ENCODE results near the gene TSEN2. TPM values are rescaled to one million over a fixed set of nuclear protein-coding genes. Genes with fewer than 3 reads are reported as not detected.
"Not testable (repeated sequence)": the region's sequence is repeated elsewhere in the genome, so short reads cannot be mapped to it uniquely, and the experiment has no call there.

The TSEN2 gene
- total and polyA plus RNA-seq, 9 donors = 13.2 to 27.4 (median 23.2) TPM

- Histone ChIP-seq H3K4me3 (no peak overlapping the region), H3K9me3 (no peaks in the 10 kb centered on the region), H3K36me3 (no peaks in the 10 kb centered on the region), H3K27me3 (no peaks in the 10 kb centered on the region), H3K4me1 (ENCODE audit: insufficient read depth) (no peaks in the 10 kb centered on the region), H3K27ac (no peak overlapping the region)
- intact Hi-C loops (cut with DNase I) = no loop called here
- TF ChIP-seq POLR2A (IDR thresholded peaks at IDR 0.05) (no peak), EP300 (IDR thresholded peaks at IDR 0.05) (no peak), CTCF (IDR thresholded peaks at IDR 0.05) (no peak)
- WGBS, 3 donors = 58 to 71% (median 59%) methylated on average over 8 of the region's 8 CpGs
- peak in 2 of 5 donors; percentile 20 to 26 for DNase-seq
Measured at GRCh38 chr3:12541625-12542024, 57.3 kb downstream of the TSEN2 start.

- DNase-seq; H3K9me3 ChIP-seq; H3K27me3 ChIP-seq; H3K4me1 ChIP-seq (ENCODE audit: insufficient read depth); H3K36me3 ChIP-seq; intact Hi-C loops (cut with DNase I); H3K27ac ChIP-seq; H3K4me3 ChIP-seq: not testable (repeated sequence)
- 78 to 84% (median 78%) methylated on average over 12 of the region's 12 CpGs for WGBS, 3 donors
Measured at GRCh38 chr3:12543497-12543896, 59.2 kb downstream of the TSEN2 start.

GRCh38 chr3:12544652-12545472 lies 60.6 kb downstream of the TSEN2 start:
- Histone ChIP-seq H3K4me1 (ENCODE audit: insufficient read depth) (no peaks in the 10 kb centered on the region), H3K27me3 (no peaks in the 10 kb centered on the region), H3K36me3 (no peaks in the 10 kb centered on the region), H3K4me3 (no peak overlapping the region), H3K9me3 (no peaks in the 10 kb centered on the region), H3K27ac (no peak overlapping the region)
- no peak for TF ChIP-seq POLR2A (IDR thresholded peaks at IDR 0.05)
- TF ChIP-seq EP300 (IDR thresholded peaks at IDR 0.05) = no peak
- no peak for TF ChIP-seq CTCF (IDR thresholded peaks at IDR 0.05)
- no peak for DNase-seq
- 59 to 73% (median 60%) methylated on average over 11 of the region's 11 CpGs for WGBS, 3 donors
- intact Hi-C loops (cut with DNase I) = no loop called here

- WGBS, 3 donors = 40 to 56% (median 47%) methylated on average over 4 of the region's 4 CpGs
- Histone ChIP-seq H3K36me3 (no peaks in the 10 kb centered on the region), H3K4me3 (no peak within 1 kb of the TSS), H3K27me3 (no peaks in the 10 kb centered on the region), H3K4me1 (ENCODE audit: insufficient read depth) (no peaks in the 10 kb centered on the region), H3K27ac (no peak within 1 kb of the TSS), H3K9me3 (no peaks in the 10 kb centered on the region)
- DNase-seq = no peak
- intact Hi-C loops (cut with DNase I) = no loop called here
- no peak for TF ChIP-seq POLR2A (IDR thresholded peaks at IDR 0.05)
- TF ChIP-seq EP300 (IDR thresholded peaks at IDR 0.05) = no peak
- no peak for TF ChIP-seq CTCF (IDR thresholded peaks at IDR 0.05)
Measured at GRCh38 chr3:12545473-12545791, 61.2 kb downstream of the TSEN2 start, which contains the start of gene MKRN2OS. TSS of gene MKRN2OS (minus strand) at chr3:12545499. CDS start at chr3:12545464, 35 bp downstream.

GRCh38 chr3:12549971-12550760 lies 65.9 kb downstream of the TSEN2 start:
- WGBS, 3 donors = 64 to 78% (median 71%) methylated on average over 7 of the region's 7 CpGs
- peaks cover 1% of the 10 kb centered on the region for H3K4me1 ChIP-seq (ENCODE audit: insufficient read depth)
- no peak for DNase-seq
- TF ChIP-seq CTCF (IDR thresholded peaks at IDR 0.05) = no peak
- no peak for TF ChIP-seq POLR2A (IDR thresholded peaks at IDR 0.05)
- TF ChIP-seq EP300 (IDR thresholded peaks at IDR 0.05) = no peak
- no peaks in the 10 kb centered on the region for H3K9me3 ChIP-seq
- no peak overlapping the region for H3K4me3 ChIP-seq
- intact Hi-C loops (cut with DNase I) = no loop called here
- no peaks in the 10 kb centered on the region for H3K27me3 ChIP-seq
- H3K27ac ChIP-seq = no peak overlapping the region
- H3K36me3 ChIP-seq = no peaks in the 10 kb centered on the region
